ENCODE measurements around the gene KIAA2012. TPM values are rescaled to one million over a fixed set of nuclear protein-coding genes. Genes with fewer than 3 reads are reported as not detected.

KIAA2012 gene
- total RNA-seq, 2 experiments from 2014 or later, result not detected

DNA sequence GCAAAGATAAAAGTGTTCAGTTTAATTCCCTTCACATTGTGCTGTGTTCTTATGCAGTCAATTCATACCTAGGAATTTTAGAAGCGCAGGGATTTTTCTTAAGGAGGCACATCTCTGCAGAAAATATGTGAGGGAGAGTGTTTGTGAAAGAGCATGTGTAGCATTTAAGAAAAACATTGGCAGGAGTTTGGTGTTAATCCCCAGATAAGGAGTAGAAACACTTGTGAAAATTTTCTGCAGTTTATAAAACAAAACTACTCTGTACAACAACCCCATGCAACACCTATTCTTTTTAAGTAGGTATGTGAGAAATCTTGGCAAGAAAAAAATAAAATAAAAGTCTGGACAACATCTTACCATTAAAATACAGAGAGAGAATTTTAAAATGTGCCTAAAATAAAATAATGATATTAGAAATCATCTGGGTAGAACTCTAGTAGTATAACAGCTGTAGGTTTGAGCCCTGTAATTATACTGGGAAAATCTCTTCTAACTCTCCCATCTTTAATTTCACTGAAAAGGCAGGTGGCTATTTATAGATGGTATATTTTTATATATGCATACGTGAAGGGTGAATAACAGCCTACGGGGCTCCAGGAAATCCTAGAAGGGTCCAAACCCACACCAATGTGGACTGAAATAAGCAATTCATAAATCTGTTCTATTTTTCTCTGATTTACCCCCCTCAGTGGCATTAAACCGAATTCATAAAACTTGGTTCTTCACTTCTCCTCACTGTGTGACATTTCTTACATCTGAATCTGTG lies 32.8 kb upstream of the KIAA2012 start:
- ChIA-PET CTCF (no interaction called here), POLR2A (no interaction called here)

DNA sequence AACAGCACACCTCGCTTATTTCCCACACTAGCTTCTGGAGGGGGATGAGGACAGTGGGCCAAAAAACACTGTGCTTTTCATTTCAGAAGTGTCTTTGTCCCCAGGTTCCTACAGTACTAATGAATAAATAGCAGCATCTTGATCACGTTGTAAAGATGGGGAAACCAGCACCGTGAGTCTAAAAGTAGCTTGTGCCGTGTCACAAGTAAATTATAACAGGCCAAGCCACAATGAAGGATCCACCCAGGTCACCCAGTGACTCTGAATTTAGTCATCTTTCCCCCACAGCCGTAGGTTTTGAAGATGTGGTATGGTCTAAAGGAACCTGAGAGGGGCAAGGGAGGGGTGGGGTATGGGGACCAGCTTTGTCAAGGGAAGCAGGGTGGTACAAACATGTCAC lies 30.6 kb upstream of the KIAA2012 start:
- ChIA-PET POLR2A (no interaction called here), CTCF (no interaction called here)

DNA sequence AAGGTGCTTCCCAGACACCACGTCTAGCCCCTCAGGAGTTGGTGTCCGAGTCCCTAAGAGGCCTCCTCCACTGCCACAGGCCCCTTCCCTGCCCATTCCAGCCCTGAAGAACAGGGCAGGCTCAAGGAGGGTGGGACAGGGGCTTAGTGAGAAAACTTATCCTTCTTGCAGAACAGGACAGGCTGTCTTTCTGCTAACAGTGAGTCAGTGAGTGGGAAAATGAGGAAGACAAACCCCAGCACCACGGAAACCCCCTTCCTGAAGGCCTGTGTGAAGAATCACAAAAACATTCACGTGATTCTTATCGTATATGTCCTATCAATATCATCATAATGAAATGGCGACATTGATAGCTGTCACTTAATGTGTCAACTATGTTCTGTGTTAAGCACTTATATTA lies 29.6 kb upstream of the KIAA2012 start:
- CTCF ChIA-PET, result no interaction called here
- POLR2A ChIA-PET, result no interaction called here

DNA sequence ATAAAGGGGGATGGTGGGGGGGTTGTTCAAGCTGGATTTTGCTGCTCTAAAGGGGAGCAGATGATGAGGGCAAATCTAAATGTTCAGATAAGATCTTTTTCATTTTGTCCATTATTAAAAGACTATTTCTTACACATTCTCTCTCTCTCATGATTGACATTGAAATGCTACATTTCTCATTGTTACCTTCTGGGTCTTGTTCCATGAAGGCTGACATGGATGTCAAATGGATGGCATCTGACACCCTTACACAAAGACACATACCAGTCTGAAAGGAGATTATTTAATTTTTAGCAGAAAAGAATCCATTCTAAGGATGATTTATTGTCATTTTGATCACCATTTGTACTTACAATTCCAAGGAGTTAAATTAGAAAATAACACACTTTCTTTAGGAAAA lies 28.3 kb upstream of the KIAA2012 start:
- ChIA-PET CTCF (no interaction called here), POLR2A (no interaction called here)

DNA sequence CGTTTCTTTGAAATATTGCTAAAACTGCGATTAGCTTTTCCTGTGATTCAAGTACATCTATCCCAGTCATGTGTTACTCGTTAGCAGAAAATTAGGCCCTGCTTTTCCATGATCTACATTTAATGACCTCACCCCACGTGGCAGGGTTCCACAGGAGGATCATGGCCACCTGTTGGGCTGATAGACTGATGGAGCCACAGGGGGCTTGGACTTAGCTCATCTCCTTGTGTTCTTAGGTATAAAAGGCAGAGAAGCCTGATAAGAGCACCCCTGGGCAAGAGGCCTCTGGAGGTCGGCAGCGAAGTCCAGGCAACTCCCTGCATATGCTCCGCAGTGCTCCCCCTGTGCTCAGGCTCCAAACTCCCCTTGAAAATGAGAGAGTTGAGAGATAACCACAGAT lies 26.5 kb upstream of the KIAA2012 start:
- CTCF ChIA-PET, result interaction anchor here (0.6 kb wide), 1 partner anchor 29 kb away, joined by 3 read pairs; no protein-coding TSS in a partner anchor
- POLR2A ChIA-PET, result no interaction called here

DNA sequence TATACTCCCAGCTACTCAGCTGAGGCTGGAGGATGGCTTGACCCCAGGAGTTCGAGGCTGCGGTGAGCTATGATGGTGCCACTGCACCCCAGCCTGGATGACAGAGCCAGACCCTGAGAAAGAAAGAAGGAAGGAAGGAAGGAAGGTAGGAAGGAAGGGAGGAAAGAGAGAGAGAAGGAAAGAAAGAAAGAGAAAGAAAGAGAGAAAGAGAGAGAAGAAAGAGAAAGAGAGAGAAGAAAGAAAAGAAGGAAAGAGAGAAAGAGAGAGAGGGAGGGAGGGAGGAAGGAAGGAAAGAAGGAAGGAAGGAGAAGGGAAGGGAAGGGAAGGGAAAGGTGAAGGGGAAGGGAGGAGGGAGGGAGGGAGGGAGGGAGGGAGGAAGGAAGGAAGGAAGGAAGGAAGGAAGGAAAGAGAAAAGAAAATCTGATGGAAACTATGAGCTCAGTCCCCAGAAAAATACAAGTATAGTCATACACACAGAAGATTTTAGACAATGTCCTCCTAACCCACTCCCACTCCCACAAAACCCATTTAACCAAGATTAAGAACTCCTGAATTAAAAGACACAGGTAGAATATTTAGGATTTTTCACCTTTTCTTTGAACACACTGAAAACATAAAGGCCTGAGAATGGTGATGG lies 23.8 kb upstream of the KIAA2012 start:
- ChIA-PET POLR2A (no interaction called here), CTCF (no interaction called here)

DNA sequence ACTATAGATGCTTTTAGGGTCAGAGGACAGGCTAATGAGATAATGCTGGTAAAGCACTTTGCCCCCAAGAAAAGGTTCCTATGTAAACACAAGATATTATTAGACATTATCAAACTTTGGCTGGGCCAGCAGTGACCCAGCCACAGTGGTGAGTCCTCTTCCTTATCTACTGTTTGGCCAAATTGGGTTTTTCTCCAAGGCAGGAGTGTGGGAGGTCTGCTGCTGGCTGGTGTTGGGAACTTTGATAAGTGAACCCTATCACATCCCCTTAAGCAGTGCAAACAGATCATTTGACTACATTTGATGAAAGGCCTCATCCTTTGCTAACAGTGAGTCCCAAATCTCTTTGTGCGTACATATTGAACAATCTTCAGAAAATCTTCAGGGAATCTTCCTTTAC lies 23.2 kb upstream of the KIAA2012 start:
- POLR2A ChIA-PET, result no interaction called here
- CTCF ChIA-PET, result no interaction called here

DNA sequence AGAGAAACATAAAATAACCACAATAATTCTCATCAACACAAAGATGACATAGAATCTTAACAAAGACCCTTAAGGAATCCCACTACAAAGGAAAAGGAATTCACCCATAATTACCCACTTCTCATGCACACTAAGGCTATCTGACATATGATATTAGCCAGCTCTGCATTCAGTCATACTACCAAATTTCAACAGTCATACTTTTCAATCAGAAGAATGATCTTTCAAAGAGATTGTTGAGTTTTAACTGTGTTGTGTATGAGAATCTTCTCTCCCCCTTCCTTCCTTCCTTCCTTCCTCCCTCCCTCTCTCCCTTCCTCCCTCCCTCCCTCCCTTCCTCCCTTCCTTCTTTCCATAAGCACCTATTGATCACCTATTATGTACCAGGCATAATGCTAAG lies 22.4 kb upstream of the KIAA2012 start:
- CTCF ChIA-PET, result no interaction called here
- POLR2A ChIA-PET, result no interaction called here

GRCh38 chr2:202051499-202052161 lies 21.4 kb upstream of the KIAA2012 start:
- ChIA-PET POLR2A (no interaction called here), CTCF (no interaction called here)

DNA sequence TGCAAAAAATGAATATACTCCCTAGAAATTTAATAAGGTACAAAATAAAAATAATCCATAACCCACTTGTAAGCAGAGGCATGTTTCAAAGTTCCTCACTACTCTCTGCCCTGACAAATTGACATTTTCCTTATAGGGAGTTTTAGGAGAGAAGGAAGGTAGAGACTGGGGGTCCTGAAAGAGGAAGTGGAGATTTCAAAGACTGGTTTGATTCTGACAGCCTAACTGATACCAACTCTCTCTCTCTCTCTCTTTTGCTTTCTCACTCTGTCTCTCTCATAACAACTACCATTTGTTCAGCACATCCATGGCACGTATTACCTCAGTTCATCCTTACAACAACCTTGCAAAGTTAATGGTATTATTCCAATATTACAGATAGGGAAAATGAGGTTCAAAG lies 20.8 kb upstream of the KIAA2012 start:
- ChIA-PET CTCF (no interaction called here), POLR2A (no interaction called here)

DNA sequence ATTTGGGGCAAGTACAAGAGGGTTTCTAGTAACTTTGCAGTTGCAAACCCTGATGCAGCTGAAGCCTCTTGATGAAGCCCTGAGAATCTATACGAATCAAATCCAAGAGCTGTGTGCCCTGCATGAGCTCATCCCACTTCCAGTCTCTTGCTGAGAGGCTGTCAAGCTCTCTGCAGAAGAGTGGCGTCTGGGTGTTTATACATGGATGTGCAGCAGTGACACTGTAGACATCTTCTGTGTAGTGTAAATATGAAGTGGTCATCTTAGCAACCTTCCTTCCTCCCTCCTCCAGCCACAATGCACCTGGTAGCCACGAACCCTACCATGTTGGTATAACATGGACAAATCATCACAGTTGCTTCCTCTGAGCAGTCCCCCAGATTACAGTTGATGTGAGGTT lies 18.4 kb upstream of the KIAA2012 start:
- ChIA-PET CTCF (no interaction called here), POLR2A (no interaction called here)

GRCh38 chr2:202056611-202057010 lies 16.4 kb upstream of the KIAA2012 start:
- ChIA-PET POLR2A (no interaction called here), CTCF (interaction anchor here (1.3 kb wide), 1 partner anchor 197 kb away, joined by 3 read pairs; no protein-coding TSS in a partner anchor)

DNA sequence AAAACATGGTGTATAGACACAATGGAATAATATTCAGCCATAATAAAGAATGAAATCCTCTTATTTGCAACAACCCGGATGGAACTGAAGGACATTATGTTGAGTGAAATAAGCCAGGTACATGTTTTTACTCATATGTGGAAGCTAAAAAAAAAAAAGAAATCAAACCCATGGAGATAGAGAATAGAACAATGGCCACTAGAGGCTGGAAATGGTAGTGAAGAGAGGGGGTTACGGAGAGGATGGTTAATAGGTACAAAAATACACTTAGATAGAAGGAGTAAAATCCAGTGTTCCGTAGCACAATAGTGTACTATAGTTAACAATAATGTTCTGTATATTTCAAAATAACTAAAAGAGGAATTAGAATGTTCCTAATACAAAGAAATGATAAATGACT lies 12.8 kb upstream of the KIAA2012 start:
- POLR2A ChIA-PET, result no interaction called here
- CTCF ChIA-PET, result no interaction called here

DNA sequence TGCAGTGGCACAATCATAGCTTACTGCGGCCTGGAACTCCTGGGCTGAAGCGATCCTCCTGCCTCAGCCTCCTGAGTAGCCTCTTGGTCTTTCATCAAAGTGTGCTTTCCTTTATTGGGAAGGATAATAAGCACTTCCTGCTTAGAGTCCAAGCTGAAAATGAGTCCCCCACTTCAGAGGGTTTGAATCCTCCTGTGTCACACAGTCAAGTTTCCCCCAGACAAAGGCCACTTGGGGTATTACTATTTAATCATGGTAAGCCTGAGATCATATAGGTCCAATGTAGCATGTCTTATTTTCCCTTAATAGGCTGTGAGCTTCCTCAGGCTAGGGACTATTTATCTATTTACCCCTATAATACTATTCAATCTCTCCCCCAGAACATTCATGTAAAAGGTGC lies 11.4 kb upstream of the KIAA2012 start:
- CTCF ChIA-PET, result interaction anchor here (0.7 kb wide), 1 partner anchor 16 kb away, joined by 4 read pairs; no protein-coding TSS in a partner anchor
- POLR2A ChIA-PET, result no interaction called here

GRCh38 chr2:202064171-202064880 lies 8.7 kb upstream of the KIAA2012 start:
- ChIA-PET POLR2A (no interaction called here), CTCF (no interaction called here)

- ChIA-PET CTCF (no interaction called here), POLR2A (no interaction called here)
These were observed 8.2 kb upstream of the KIAA2012 start for GRCh38 chr2:202064881-202065230.

DNA sequence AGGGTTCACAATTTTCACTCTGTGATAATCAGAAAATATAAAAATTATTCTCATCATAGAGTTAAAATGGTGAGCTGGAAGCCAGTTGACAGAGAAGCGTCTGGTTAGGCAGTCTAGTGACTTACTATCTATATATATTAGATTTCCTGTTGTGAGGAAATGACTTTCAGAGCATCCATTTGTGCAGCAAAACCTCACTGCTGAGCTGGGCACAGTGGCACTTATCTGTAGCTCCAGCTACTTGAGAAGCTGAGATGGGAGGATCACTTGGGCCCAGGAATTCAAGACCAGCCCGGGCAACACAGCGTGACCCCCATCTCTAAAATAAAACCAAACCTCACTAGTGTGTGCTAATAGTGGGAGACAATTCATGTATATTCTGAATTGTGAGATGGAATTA lies 7.2 kb upstream of the KIAA2012 start:
- CTCF ChIA-PET, result no interaction called here
- POLR2A ChIA-PET, result no interaction called here

GRCh38 chr2:202066875-202067274 lies 6.2 kb upstream of the KIAA2012 start:
- POLR2A ChIA-PET, result no interaction called here

DNA sequence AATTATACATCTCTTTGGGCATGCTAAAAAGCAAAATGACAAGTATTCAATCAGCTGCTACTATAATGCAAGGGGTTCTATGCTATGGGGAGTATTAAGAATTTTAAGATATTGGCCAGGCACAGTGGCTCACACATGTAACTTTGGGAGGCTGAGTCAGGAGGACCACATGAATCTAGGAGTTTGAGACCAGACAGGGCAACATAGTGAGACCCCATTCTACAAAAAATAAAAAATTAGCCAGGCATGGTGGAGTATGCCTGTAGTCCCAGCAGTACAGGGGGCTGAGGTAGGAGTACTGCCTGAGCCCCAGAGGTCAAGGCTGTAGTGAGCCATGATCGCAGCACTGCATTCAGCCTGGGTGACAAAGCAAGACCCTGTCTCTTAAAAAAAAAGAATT lies 5.5 kb upstream of the KIAA2012 start:
- ChIA-PET CTCF (no interaction called here), POLR2A (no interaction called here)

More at GRCh38 chr2:202066875-202067274, 6.2 kb upstream of the KIAA2012 start:
- CTCF ChIA-PET, result no interaction called here

DNA sequence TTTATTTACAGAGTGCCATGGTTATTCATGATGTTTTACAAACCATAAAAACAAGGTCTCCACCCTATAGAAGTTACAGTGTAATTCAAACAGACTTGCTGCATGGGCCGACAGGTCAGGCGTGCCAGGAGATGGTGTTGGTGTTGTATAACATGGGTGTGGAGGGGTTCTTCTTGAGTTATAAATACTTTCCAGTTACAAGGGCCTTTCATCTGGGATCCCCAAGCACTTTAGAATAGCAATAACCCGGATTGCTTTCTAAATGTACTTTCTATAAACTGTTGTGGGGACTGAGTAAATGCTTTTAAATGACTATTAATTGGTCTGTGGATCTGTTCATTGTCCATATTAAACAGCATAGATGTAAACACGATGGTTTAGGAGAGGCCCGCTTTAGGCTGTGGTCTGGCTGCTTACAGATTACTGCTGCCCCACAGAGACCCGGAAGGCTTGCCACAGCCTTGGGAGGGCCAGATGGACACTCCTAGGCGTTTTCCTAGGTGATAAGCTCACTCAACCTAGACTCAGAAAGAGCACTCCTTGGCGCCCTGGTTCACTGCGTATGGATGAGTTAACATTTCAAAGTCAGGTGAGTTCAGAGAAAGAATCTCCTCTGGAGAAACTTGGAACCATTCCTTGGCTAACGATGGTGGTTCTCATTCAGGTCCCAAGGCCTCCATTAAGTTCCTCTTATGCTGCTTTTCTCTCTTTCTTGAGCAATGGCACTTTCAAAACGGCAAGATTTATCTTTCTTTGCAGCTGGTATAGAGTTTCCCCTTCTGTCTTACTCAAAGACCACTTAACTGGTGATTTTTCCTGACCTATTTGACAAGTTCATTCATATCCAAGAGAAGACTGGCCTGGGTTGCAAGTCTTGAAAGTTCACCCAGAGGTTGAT lies 3.6 kb upstream of the KIAA2012 start:
- ChIA-PET CTCF (no interaction called here), POLR2A (no interaction called here)

Data from activated CD8-positive, alpha-beta memory T cell treated with anti-CD3 and anti-CD28 coated beads for 36 hours (primary cell).